GM12892 (cell line): ENCODE data around the gene ANGPTL5.

ENCODE experiments used
- POLR2A ChIP-seq: IDR thresholded peaks from 2 replicates; pipeline ENCODE4 v1.6.1; 2011; ENCODE audit warnings: low read depth, low read length, control low read depth
- POLR2AphosphoS5 ChIP-seq: IDR thresholded peaks from 2 replicates; pipeline ENCODE4 v1.6.1; 2011; ENCODE audit warnings: low read depth, low read length, control low read depth
- TAF1 ChIP-seq: IDR thresholded peaks from 2 replicates; pipeline ENCODE4 v1.6.1; 2011; ENCODE audit warnings: low read depth, mild to moderate bottlenecking, control low read depth, low read length, borderline replicate concordance

DNA sequence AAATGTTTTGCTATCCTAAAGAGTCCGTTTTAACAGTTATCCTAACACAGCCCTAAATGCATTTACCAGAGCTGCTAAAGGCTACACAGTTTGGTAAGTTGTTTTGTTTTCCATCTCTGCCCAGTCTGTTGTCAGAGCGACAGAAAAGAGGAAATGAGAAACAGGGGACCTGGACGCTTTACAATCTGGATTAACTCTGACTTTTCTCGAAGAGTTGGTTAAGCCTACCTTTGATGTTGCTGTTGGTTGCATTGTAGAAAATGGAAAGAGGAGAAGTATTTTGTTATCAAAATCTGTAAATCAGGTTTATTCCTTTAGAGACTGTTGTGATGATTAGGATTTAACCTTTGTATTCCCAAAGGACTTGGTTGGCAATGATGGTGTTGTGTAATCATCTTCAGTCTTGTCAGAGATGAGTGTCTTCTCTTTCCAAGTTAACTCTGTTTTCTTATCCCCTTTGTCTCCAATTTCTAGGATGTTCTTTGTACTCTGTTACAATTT, 481 bp downstream of the ANGPTL5 start:
- TF ChIP-seq POLR2AphosphoS5 (no peak), TAF1 (no peak), POLR2A (no peak)
